Measurements from ENCODE around the gene GABBR2.

The GABBR2 gene

GRCh38 chr9:98385751-98386150 lies 323.0 kb downstream of the GABBR2 start:
- ChIA-PET POLR2A (ENCODE audit: low non-redundant PET) (no interaction called here), CTCF (interaction anchor here (0.6 kb wide), 3 partner anchors 14 to 394 kb away, joined by 3 to 8 read pairs (median 5); no protein-coding TSS in a partner anchor)
- TF ChIP-seq, protein P1, sequence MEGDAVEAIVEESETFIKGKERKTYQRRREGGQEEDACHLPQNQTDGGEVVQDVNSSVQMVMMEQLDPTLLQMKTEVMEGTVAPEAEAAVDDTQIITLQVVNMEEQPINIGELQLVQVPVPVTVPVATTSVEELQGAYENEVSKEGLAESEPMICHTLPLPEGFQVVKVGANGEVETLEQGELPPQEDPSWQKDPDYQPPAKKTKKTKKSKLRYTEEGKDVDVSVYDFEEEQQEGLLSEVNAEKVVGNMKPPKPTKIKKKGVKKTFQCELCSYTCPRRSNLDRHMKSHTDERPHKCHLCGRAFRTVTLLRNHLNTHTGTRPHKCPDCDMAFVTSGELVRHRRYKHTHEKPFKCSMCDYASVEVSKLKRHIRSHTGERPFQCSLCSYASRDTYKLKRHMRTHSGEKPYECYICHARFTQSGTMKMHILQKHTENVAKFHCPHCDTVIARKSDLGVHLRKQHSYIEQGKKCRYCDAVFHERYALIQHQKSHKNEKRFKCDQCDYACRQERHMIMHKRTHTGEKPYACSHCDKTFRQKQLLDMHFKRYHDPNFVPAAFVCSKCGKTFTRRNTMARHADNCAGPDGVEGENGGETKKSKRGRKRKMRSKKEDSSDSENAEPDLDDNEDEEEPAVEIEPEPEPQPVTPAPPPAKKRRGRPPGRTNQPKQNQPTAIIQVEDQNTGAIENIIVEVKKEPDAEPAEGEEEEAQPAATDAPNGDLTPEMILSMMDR (conservative IDR thresholded peaks at IDR 0.05; ENCODE audit: low read depth), result no peak
- H3K27ac ChIP-seq, result no peak overlapping the region
- DNase-seq (ENCODE audit: low spot score), result no peak

- no peak for DNase-seq (ENCODE audit: low spot score)
- TF ChIP-seq, protein P1 (conservative IDR thresholded peaks at IDR 0.05; ENCODE audit: low read depth), result no peak
- POLR2A ChIA-PET (ENCODE audit: low non-redundant PET), result no interaction called here
- CTCF ChIA-PET, result no interaction called here
- no peak overlapping the region for H3K27ac ChIP-seq
Measured at GRCh38 chr9:98383758-98384157, 325.0 kb downstream of the GABBR2 start.

GRCh38 chr9:98381311-98382103 lies 327.2 kb downstream of the GABBR2 start:
- TF ChIP-seq, protein P1 (conservative IDR thresholded peaks at IDR 0.05; ENCODE audit: low read depth), result no peak
- no peak overlapping the region for H3K27ac ChIP-seq
- DNase-seq (ENCODE audit: low spot score), result no peak
- CTCF ChIA-PET, result no interaction called here
- POLR2A ChIA-PET (ENCODE audit: low non-redundant PET), result no interaction called here

DNA sequence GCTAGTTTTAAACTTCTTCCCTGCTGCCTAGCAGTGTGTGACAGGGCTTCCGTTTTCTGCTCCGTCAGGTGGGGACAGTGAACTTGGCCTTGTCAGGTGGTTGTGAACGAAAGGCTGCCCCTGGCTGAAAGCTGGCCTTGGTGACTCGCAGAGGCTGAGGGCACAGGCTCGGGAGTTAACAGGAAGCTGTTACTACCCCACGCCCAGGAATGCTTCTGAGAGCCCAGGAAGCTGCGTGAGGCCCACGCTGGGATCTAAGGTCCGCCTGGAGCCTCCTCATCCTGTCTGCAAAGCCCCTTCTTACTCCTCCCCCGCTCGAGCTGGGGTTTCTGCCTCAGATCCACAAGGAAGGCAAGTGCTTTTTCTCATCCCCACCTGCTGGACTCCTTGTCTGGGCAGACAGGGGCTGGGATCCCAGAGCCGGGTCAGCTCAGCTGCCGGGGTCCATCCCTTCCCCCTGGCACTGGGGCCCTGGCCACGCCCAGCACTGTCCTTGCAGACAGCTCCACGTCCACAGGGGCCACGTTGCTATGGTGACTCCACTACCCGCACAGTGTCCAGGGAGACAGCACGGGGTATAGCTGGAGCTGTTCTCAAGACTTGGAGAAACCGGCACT lies 328.6 kb downstream of the GABBR2 start:
- TF ChIP-seq, protein P1 (conservative IDR thresholded peaks at IDR 0.05; ENCODE audit: low read depth), result no peak
- no peak for DNase-seq (ENCODE audit: low spot score)
- CTCF ChIA-PET, result interaction anchor here (0.7 kb wide), 1 partner anchor 83 kb away, joined by 3 read pairs; no protein-coding TSS in a partner anchor
- H3K27ac ChIP-seq, result no peak overlapping the region
- POLR2A ChIA-PET (ENCODE audit: low non-redundant PET), result no interaction called here

- POLR2A ChIA-PET (ENCODE audit: low non-redundant PET), result no interaction called here
- no peak overlapping the region for H3K27ac ChIP-seq
- no peak for DNase-seq (ENCODE audit: low spot score)
- CTCF ChIA-PET, result no interaction called here
- TF ChIP-seq, protein P1 (conservative IDR thresholded peaks at IDR 0.05; ENCODE audit: low read depth), result no peak
Measured at GRCh38 chr9:98379572-98379971, 329.2 kb downstream of the GABBR2 start.

DNA sequence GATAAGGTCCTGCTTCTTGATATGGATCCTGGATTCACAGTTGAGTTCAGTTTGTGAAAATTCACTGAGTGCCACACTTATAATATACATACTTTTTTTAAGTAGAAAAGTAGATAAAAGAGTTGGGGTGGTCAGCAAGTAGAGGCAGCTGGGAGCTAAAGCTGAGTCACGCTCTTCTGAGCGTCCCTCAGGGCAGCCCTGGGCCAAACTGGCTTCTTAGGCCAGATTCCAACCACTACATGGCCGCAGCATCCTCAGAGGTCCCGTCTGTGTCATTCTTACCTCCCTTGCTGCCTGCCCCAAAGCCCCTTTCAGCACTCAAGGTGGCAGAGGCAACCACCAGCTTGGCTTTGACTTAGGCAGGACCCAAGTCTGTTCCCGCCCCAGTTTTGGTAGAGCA lies 329.9 kb downstream of the GABBR2 start:
- POLR2A ChIA-PET (ENCODE audit: low non-redundant PET), result no interaction called here
- CTCF ChIA-PET, result interaction anchor here (0.6 to 1.1 kb wide), 2 partner anchors 27 to 721 kb away, joined by 3 read pairs; no protein-coding TSS in a partner anchor
- TF ChIP-seq, protein P1 (conservative IDR thresholded peaks at IDR 0.05; ENCODE audit: low read depth), result no peak
- DNase-seq (ENCODE audit: low spot score), result no peak
- no peak overlapping the region for H3K27ac ChIP-seq

Data from RWPE1 (cell line).